ENCODE data around the gene PBXIP1. TPM values are rescaled to one million over a fixed set of nuclear protein-coding genes. Genes with fewer than 3 reads are reported as not detected.
"Not testable (repeated sequence)": the region's sequence is repeated elsewhere in the genome, so short reads cannot be mapped to it uniquely, and the experiment has no call there.

Gene PBXIP1
- polyA plus RNA-seq, 3 donors, result 56.2 to 80.8 (median 70.4) TPM

DNA sequence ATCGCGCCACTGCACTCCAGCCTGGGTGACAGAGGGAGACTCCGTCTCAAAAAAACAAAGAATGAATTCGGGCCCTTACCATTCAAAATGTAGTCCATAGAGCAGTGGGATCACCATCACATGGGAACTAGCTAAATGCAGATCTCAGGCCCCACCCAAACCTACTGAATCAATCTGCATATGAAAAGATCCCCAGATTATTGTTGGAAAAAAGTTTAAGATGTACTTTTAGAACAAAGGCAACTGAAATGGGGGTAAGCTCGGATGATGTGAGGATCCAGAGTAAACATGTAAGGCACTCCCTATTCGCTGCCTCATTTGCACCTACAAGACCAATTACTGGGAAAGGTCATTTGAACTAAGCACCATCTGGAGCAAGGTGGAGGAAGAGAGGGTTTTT, 26.4 kb upstream of the PBXIP1 start:
- DNase-seq (ENCODE audit: extremely low read depth in 1 of 11, low read depth in 9 of 11, low spot score in 4 of 11), result no peak

DNA sequence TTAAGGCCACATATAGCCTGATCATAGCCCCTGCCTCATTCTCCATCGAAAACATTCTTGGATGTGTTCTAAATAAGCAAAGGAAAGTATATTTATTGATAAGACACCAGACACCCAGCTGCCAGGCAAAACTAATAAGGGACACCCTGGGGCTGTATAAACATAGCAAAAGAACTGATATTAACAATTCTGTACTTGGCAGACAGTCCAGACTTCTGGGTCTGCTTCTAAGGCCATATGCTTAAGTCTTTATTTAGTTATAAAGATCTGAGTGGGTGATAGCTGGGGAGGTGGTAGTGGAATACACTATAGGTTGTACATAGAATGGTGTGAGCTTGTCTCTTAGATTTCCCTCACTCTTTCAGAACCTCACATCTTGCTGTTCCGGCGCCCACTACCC, 22.5 kb upstream of the PBXIP1 start:
- DNase-seq (ENCODE audit: extremely low read depth in 1 of 11, low read depth in 9 of 11, low spot score in 4 of 11), result no peak

DNA sequence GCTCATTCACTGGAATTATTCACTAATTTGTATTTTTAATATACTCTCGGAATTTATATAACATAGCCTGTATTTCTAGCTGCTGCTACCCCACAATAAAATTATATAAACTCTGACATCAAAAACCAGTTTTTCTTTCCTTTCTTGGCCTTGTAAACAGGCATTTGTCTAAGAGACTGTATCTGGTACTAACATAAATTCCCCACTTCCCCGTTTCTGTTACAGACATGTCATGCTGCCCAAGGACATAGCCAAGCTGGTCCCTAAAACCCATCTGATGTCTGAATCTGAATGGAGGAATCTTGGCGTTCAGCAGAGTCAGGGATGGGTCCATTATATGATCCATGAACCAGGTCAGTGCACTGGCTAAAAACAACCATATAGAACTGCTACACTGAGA, 21.9 kb upstream of the PBXIP1 start:
- not testable (repeated sequence) for DNase-seq (ENCODE audit: extremely low read depth in 1 of 11, low read depth in 9 of 11, low spot score in 4 of 11)

GRCh38 chr1:154975409-154976059, 19.6 kb upstream of the PBXIP1 start:
- DNase-seq (ENCODE audit: extremely low read depth in 1 of 11, low read depth in 9 of 11, low spot score in 4 of 11), result peak in 1 of 11 donors; percentile 42

DNA sequence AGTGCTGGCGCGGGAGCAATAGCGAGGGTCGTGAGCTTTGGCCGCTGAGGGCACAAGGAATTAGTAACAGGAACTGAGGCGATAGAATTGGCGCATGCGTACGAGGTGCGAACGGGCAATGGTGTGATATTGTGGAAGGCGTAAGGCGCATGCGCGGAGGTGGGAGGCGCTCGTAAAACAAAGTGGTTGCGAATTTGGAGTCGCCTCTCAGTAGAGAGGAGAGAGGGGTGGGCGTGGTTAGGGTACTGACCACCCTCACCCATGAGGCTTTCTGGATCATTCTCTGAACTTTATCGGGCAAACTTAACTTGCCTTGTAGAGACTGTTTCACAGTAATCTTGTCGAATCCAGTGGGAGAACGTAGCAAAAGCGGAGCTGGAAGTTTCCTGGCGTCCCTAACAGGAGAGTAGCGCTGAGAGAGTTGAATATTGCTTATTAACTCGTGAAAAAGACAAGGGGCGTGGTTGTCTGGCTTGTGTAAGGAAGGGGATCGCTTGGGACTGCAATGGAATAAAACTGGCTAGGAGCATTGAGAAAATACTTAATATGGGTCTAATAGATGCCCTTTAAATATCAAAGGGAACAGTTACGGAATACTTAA, 19.0 kb upstream of the PBXIP1 start:
- DNase-seq (ENCODE audit: extremely low read depth in 1 of 11, low read depth in 9 of 11, low spot score in 4 of 11), result peak; percentile 90 to 100 (median 96)

GRCh38 chr1:154974102-154974807, 18.4 kb upstream of the PBXIP1 start, which contains the start of gene CKS1B:
Gene CKS1B, plus strand, starts transcription at chr1:154974681. Its CDS starts 65 bp downstream, at chr1:154974746.
- peak; percentile 98 to 100 (median 99) for DNase-seq (ENCODE audit: extremely low read depth in 1 of 11, low read depth in 9 of 11, low spot score in 4 of 11)

GRCh38 chr1:154973344-154974101, 17.6 kb upstream of the PBXIP1 start:
- peak in 10 of 11 donors; percentile 83 to 96 (median 92) for DNase-seq (ENCODE audit: extremely low read depth in 1 of 11, low read depth in 9 of 11, low spot score in 4 of 11)

DNA sequence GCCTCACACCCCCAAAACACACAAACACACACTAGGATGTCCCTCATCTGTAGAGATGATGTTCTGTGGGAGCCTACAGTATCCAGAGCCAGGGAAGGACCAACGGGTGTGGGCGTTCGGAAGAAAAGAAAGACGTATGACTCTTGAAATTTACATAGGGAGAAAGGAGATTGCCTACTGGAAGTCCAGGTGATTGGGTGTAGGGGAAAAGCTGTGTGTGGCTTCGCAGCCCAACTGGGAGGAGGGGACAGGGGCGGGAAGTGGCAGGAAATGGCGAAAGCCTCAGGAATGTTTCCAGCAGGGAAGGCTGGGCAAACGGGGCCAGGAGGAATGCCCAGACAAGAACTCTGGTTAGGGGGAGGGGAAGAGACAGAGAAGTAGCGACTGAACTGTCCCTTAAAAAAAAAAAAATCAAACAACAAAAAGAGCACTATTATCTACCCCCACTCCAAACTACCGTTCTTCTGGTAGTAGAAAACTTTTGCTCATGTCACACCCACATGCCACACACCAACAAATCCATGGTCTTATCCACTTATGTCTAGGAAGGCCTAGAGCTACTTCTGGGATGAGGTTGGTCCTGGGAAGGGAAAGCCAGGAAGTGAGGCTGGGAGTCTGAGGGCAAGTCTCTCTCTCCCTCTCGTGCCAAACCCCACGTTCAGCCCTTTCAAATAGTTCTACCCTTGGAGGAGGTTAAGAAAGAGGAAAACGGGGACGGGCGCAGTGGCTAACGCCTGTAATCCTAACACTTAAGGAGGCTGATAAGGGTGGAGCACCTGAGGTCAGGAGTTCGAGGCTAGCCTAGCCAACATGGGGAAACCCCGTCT, 16.8 kb upstream of the PBXIP1 start:
- DNase-seq (ENCODE audit: extremely low read depth in 1 of 11, low read depth in 9 of 11, low spot score in 4 of 11), result peak in 1 of 11 donors; percentile 27

GRCh38 chr1:154972213-154972516, 16.3 kb upstream of the PBXIP1 start:
- DNase-seq (ENCODE audit: extremely low read depth in 1 of 11, low read depth in 9 of 11, low spot score in 4 of 11), result no peak

GRCh38 chr1:154971341-154971998, 15.6 kb upstream of the PBXIP1 start:
- no peak for DNase-seq (ENCODE audit: extremely low read depth in 1 of 11, low read depth in 9 of 11, low spot score in 4 of 11)

GRCh38 chr1:154970631-154971340, 14.9 kb upstream of the PBXIP1 start, which contains the start of gene SHC1:
Gene SHC1, minus strand, starts transcription at chr1:154970747. Its CDS starts 221 bp downstream, at chr1:154970526.
- peak in 10 of 11 donors; percentile 67 to 88 (median 81) for DNase-seq (ENCODE audit: extremely low read depth in 1 of 11, low read depth in 9 of 11, low spot score in 4 of 11)

DNA sequence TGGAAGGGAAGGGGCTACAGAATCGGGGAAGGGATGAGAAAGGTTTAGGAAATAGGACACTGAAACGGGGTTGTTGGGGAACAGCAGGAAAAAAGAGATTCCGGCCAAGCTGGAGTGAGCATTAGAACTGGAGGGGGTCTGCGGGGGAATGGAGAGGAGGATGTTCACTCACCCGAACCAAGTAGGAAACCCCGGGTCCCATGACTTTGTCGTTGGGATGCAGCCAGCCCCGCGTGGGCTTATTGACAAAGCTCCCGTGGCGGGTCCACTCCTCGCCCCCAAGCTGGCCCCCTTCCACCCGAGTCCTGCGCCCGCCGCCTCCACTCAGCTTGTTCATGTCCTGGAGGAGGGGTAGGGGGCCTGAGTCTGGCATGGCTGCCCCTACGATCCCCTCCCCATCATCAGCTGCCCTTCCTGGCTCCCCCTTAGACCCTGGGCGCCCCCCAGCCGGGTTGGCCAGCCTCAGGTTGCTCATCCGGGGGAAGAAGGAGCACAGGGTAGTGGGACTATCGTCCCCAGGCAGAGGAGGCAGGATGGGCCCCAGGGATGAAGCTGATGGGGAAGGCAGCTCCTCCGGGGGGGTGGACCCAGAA, 14.1 kb upstream of the PBXIP1 start:
- no peak for DNase-seq (ENCODE audit: extremely low read depth in 1 of 11, low read depth in 9 of 11, low spot score in 4 of 11)

- no peak for DNase-seq (ENCODE audit: extremely low read depth in 1 of 11, low read depth in 9 of 11, low spot score in 4 of 11)
Measured at GRCh38 chr1:154969246-154969645, 13.3 kb upstream of the PBXIP1 start.

DNA sequence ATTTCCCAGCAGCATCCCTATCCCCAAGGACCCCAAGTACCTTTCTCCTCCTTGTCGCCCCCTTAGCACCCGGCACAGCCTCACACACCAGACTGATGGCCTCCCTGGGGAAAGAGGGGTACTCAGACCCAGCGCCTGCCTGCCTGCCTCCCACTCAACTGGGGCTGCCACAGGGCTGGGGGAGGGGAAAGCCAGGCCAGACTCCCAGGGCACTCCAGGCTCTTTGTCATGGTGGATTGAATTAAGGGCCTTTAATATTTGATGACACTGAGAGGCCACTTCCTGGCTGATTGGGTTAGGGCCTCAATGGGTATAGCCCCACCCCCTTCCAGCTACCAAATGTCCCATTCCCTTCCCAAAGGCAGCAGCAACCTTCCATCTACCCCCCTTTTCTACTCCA, 12.8 kb upstream of the PBXIP1 start:
- DNase-seq (ENCODE audit: extremely low read depth in 1 of 11, low read depth in 9 of 11, low spot score in 4 of 11), result no peak

DNA sequence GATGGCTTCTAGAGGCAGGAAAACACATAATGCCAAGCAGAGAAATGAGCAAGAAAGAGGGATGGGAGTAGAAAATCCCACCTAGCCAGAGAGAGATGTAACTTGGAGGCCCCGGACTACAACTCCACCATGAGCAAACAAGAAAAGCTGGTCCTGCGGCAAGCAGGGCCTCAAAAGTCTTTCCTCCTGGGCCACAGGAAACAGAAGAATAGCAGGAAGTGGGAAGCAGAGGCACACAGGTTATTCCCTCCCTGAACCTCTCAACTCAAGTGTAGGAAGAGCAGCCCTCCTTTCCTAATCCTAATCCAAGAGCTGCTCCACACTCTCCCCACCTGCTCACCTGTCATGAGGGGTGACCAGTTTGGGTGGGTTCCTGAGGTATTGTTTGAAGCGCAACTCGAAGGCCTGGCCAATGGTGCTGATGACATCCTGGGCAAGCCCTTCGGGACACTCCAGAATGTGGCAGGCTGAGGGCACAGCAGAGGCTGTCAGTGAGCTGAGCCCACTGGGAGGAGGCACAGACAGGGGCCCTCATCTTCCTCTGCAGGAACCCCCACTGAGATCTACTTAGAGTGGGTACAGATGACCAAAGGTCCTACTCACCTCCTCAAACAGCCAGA, 11.5 kb upstream of the PBXIP1 start:
- DNase-seq (ENCODE audit: extremely low read depth in 1 of 11, low read depth in 9 of 11, low spot score in 4 of 11), result no peak

- no peak for DNase-seq (ENCODE audit: extremely low read depth in 1 of 11, low read depth in 9 of 11, low spot score in 4 of 11)
Measured at GRCh38 chr1:154966111-154966510, 10.2 kb upstream of the PBXIP1 start.

DNA sequence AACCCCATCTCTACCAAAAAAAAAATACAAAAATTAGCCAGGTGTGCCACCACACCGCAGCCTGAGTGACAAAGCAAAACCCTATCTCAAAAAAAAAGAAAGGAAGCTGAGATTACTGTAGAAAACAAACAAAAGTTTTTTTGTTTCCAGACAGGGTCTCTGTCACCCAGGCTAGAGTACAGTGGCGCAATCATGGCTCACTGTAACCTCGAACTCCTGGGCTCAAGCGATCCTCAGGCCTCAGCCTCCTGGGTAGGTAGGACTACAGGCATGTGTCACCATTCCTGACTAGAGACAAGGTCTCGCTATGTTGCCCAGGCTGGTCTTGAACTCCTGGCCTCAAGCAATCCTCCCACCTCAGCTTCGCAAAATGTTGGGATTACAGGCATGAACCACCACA, 8.5 kb upstream of the PBXIP1 start:
- DNase-seq (ENCODE audit: extremely low read depth in 1 of 11, low read depth in 9 of 11, low spot score in 4 of 11), result no peak
